HL-60 (cell line): Measurements from ENCODE around the gene TUBB3.

Source experiments
- DNase-seq, 2 experiments: peaks; one replicate each; pipeline ENCODE4 v3.0.0-alpha.2; 2010 to 2020; ENCODE audit warnings: low read depth in 1 of 2, low spot score in 1 of 2
- H3K27ac ChIP-seq: fragments of 250-450 bp; sonication (Bioruptor Pico); replicated peaks from 2 replicates; pipeline ENCODE4 v1.5.1; 2020; ENCODE audit warnings: mild to moderate bottlenecking, moderate library complexity
- H3K27me3 ChIP-seq: fragments of 250-450 bp; sonication (Bioruptor Pico); 2 replicates; pipeline ENCODE4 v1.5.1; 2021; ENCODE audit warnings: mild to moderate bottlenecking, moderate library complexity; ENCODE audit not compliant: insufficient read depth, poor library complexity, severe bottlenecking
- H3K4me3 ChIP-seq: replicated peaks from 2 replicates; pipeline ENCODE4 v1.5.1; 2011; ENCODE audit warnings: mild to moderate bottlenecking, control low read depth, low read length; ENCODE audit not compliant: insufficient read depth
- GABPA ChIP-seq: IDR thresholded peaks from 2 replicates; pipeline ENCODE4 v1.6.1; 2012; ENCODE audit warnings: low read depth
- POLR2AphosphoS5 ChIP-seq: IDR thresholded peaks from 2 replicates; pipeline ENCODE4 v1.6.1; 2012; ENCODE audit warnings: low read depth
- SPI1 ChIP-seq: IDR thresholded peaks from 2 replicates; pipeline ENCODE4 v1.6.1; 2012; ENCODE audit warnings: low read depth, mild to moderate bottlenecking, borderline replicate concordance
- TF ChIP-seq, protein P1 (sequence below): IDR thresholded peaks from 2 replicates; pipeline ENCODE4 v1.6.1; 2012; ENCODE audit warnings: low read depth; ENCODE audit not compliant: insufficient replicate concordance
- TF ChIP-seq, protein P2 (sequence below): IDR thresholded peaks from one replicate; pipeline ENCODE4 v1.5.1; 2011; ENCODE audit warnings: low read length, control low read depth, inconsistent platforms; ENCODE audit not compliant: insufficient read depth

TUBB3 gene

DNA sequence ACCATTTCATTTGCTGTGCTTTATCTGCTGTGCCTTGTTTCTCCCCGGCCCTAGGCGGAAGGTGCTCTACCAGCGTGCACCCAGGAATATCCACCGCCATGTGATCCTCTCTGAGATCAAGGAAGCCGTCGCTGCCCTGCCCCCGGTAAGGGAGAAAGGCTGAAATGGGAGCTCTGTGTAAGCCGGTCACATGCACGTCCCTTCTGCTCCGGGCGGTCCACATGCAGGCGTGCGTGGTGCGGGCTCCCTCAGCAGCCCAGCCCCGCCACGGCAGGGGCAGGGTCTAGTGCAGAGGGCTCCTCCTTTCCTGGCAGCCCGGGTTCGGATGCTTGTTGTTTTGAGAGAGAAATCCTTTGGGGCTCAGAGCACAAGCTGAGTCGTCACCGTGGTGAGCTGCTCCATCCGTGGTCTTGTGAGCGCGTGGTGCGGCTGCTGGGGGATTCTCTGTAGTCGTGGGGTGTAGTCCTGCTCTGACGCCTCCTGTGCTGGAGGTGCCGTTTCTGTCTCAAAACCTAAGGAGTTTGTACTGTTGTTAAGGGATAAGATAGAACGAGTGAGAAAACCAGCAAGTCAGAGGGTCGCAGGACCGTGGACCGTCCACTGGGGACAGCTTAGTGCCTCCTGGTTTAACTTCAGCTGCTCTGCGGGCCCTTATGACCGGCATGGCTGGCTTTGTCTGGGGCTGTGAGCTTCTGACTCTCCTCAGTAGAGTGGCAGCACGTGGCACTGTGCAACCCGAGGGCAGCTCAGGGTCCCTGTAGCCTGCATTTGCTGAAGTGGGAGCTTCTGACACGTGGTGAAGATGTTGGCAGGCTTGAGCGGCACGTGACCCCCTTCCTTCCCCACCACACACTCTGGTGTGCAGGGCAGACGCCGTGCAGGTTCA lies 16.8 kb upstream of the TUBB3 start:
- TF ChIP-seq POLR2AphosphoS5 (no peak), SPI1 (no peak), GABPA (no peak)
- TF ChIP-seq, protein P1, sequence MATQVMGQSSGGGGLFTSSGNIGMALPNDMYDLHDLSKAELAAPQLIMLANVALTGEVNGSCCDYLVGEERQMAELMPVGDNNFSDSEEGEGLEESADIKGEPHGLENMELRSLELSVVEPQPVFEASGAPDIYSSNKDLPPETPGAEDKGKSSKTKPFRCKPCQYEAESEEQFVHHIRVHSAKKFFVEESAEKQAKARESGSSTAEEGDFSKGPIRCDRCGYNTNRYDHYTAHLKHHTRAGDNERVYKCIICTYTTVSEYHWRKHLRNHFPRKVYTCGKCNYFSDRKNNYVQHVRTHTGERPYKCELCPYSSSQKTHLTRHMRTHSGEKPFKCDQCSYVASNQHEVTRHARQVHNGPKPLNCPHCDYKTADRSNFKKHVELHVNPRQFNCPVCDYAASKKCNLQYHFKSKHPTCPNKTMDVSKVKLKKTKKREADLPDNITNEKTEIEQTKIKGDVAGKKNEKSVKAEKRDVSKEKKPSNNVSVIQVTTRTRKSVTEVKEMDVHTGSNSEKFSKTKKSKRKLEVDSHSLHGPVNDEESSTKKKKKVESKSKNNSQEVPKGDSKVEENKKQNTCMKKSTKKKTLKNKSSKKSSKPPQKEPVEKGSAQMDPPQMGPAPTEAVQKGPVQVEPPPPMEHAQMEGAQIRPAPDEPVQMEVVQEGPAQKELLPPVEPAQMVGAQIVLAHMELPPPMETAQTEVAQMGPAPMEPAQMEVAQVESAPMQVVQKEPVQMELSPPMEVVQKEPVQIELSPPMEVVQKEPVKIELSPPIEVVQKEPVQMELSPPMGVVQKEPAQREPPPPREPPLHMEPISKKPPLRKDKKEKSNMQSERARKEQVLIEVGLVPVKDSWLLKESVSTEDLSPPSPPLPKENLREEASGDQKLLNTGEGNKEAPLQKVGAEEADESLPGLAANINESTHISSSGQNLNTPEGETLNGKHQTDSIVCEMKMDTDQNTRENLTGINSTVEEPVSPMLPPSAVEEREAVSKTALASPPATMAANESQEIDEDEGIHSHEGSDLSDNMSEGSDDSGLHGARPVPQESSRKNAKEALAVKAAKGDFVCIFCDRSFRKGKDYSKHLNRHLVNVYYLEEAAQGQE, result no peak
- TF ChIP-seq, protein P2, sequence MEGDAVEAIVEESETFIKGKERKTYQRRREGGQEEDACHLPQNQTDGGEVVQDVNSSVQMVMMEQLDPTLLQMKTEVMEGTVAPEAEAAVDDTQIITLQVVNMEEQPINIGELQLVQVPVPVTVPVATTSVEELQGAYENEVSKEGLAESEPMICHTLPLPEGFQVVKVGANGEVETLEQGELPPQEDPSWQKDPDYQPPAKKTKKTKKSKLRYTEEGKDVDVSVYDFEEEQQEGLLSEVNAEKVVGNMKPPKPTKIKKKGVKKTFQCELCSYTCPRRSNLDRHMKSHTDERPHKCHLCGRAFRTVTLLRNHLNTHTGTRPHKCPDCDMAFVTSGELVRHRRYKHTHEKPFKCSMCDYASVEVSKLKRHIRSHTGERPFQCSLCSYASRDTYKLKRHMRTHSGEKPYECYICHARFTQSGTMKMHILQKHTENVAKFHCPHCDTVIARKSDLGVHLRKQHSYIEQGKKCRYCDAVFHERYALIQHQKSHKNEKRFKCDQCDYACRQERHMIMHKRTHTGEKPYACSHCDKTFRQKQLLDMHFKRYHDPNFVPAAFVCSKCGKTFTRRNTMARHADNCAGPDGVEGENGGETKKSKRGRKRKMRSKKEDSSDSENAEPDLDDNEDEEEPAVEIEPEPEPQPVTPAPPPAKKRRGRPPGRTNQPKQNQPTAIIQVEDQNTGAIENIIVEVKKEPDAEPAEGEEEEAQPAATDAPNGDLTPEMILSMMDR, result no peak
- no peak overlapping the region for H3K4me3 ChIP-seq
- no peak for DNase-seq
- H3K27ac ChIP-seq, result no peak overlapping the region
- H3K27me3 ChIP-seq, result no peaks in the 10 kb centered on the region

DNA sequence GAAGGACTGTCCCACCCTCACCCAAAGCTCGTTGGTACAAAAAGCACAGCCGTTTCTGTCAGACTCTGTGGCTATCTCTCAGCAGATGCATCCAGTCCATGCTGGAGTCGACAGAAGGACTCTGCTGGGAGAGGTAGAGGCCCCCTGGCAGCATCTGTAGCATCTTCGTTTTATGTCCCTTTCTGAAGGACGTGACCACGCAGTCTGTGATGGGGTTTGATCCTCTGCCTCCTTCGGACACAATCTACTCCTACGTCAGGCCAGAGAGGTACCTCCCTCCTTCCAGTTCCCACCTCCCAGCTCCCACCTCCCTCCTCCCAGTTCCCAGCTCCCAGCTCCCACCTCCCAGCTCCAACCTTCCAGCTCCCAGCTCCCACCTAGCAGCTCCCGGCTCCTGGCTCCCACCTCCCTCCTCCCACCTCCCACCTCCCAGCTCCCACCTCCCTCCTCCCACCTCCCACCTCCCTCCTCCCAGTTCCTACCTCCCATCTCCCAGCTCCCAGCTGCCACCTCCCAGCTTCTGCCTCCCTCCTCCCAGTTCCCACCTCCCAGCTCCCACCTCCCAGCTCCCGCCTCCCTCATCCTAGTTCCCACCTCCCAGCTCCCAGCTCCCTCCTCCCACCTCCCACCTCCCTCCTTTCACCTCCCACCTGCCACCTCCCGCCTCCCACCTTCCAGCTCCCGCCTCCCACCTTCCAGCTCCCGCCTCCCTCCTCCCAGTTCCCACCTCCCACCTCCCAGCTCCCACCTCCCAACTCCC lies 15.9 kb upstream of the TUBB3 start:
- TF ChIP-seq, protein P1, result no peak
- TF ChIP-seq, protein P2, result no peak
- Histone ChIP-seq H3K27ac (no peak overlapping the region), H3K4me3 (no peak overlapping the region), H3K27me3 (no peaks in the 10 kb centered on the region)
- no peak for DNase-seq

DNA sequence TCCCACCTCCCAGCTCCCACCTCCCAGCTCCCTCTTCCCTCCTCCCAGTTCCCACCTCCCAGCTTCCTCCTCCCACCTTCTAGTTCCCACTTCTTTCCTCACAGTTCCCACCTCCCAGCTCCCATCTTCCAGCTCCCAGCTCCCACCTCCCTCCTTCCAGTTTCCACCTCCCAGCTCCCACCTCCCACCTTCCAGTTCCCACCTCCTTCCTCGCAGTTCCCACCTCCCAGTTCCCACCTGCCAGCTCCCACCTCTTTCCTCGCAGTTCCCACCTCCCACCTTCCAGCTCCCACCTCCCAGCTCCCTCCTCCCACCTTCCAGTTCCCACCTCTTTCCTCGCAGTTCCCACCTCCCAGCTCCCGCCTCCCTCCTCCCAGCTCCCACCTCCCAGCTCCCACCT lies 14.9 kb upstream of the TUBB3 start:
- no peaks in the 10 kb centered on the region for H3K27me3 ChIP-seq
- no peak for TF ChIP-seq SPI1
- no peak for TF ChIP-seq POLR2AphosphoS5
- TF ChIP-seq, protein P1, result no peak
- TF ChIP-seq, protein P2, result no peak
- TF ChIP-seq GABPA, result no peak
- DNase-seq, result no peak
- H3K4me3 ChIP-seq, result no peak overlapping the region
- H3K27ac ChIP-seq, result no peak overlapping the region
